Right lobe of liver (tissue), 6 donors: Measurements from ENCODE around the gene APPBP2. TPM values are rescaled to one million over a fixed set of nuclear protein-coding genes. Genes with fewer than 3 reads are reported as not detected.

Experiments used
- ATAC-seq, 4 donors: fragments of 200-7000 bp; cut with Tn5 transposase; one replicate each; pipeline ENCODE4 v1.9.1; 2020; ENCODE audit warnings: mild to moderate bottlenecking in 4 of 4, moderate library complexity in 4 of 4
- DNase-seq, 3 donors: peaks; one replicate each; pipeline ENCODE4 v3.0.0-alpha.2; 2020
- H3K27ac ChIP-seq, 3 donors: fragments of 200-600 bp; one replicate each; pipeline ENCODE4 v1.8.0; 2022
- H3K27me3 ChIP-seq, 2 donors: fragments of 200-600 bp; one replicate each; pipeline ENCODE4 v1.8.0; 2022
- H3K36me3 ChIP-seq, 4 donors: fragments of 200-600 bp; sonication (generic) in 1 of 4; one replicate each; pipeline versions ENCODE4 v1.5.1 to v1.8.0; 2017 to 2022; ENCODE audit warnings: control low read depth in 1 of 4
- H3K4me1 ChIP-seq, 4 donors: fragments of 200-600 bp; sonication (generic) in 1 of 4; one replicate each; pipeline versions ENCODE4 v1.5.1 to v1.8.0; 2017 to 2022; ENCODE audit warnings: control low read depth in 1 of 4
- H3K4me3 ChIP-seq, 3 donors: fragments of 200-600 bp; one replicate each; pipeline ENCODE4 v1.8.0; 2022
- H3K9me3 ChIP-seq, 4 donors: fragments of 200-600 bp; sonication (generic) in 1 of 4; one replicate each; pipeline versions ENCODE4 v1.5.1 to v1.8.0; 2017 to 2022; ENCODE audit warnings: control low read depth in 1 of 4
- POLR2A ChIP-seq: fragments of 450-650 bp; IDR thresholded peaks from one replicate; pipeline ENCODE4 v1.6.1; 2017; ENCODE audit warnings: antibody characterized with exemption, mild to moderate bottlenecking
- WGBS: methylation state at CpG from one replicate; pipeline ENCODE4 v1.1.6; 2018; ENCODE audit warnings: low coverage, low lambda C conversion rate; ENCODE audit not compliant: insufficient coverage; ENCODE audit errors: missing lambda C conversion rate; 5-methylcytosine and 5-hydroxymethylcytosine counted together
- intact Hi-C, 2 donors: fragments of 100-400 bp; cut with DNase I; formaldehyde crosslinking; loops; one replicate each; pipeline versions ENCODE4 v1.11.2 to v1.14.1; 2022
- small RNA-seq, 2 experiments: library from RNA; depleted of rRNA; stranded (forward); fragments of <200 nt; gene quantifications; one replicate each; pipeline ENCODE3, GENCODE V24; 2016
- total RNA-seq, 6 experiments: library from RNA; depleted of rRNA in 2 of 6; stranded (reverse); fragments of >200 nt in 2 of 6; fragmentation: NEBNext Ultra II Directional in 3 of 6; extraction: Animal tissue kit (Norgen Biotek cat#: 25700) in 3 of 6; gene quantifications; one replicate each; pipeline versions ENCODE4 v1.1.0 to v1.2.4, GENCODE V29; 2016 to 2023
- TF ChIP-seq, protein P1 (sequence below), 4 donors: fragments of 200-600 bp in 3 of 4; fragments of 450-650 bp in 1 of 4; IDR thresholded peaks; one replicate each; pipeline versions ENCODE4 v1.5.1 to v1.8.0; 2016 to 2022; ENCODE audit warnings: antibody characterized with exemption in 4 of 4, mild to moderate bottlenecking in 2 of 4
- donor health status: DM: no; HTN: yes; CAD: no.
- donor health status: DM: no; HTN: no; CAD: no.
- donor health status: DM: no; HTN: no; CAD: no.
- donor health status: DM: no; HTN: yes; CAD: no.
- donor health status: DM: no; HTN: yes; CAD: no.

Gene APPBP2
- total RNA-seq, 6 experiments from 2014 or later: 8.7 to 19.3 (median 13.0) TPM

DNA sequence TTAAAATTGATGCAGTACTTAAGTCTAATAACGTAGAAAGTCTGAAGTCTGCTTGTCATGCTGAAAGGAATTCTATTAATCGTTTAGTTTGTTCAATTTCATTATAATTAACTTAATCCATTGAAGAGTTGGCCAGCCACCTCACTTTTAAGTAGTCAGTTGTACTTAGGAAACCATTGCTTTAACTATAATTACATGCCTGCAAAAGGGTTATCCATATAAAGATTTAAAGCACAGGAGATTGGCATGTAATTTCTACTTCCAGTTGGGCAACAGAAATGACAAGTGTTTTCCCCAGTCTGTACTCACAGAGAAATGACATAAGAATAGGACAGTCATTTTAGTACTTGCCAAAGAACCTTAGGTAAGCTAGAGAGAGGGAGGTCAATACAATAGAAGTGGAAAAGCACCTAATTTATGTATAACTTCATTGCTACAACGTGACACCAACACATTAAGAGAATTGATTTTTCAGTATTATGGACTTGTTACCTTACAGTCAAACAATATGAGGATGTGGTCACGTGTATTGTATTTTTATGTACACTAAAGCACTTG is 130.5 kb downstream of the APPBP2 start:
- Histone ChIP-seq H3K4me3 (no peak overlapping the region), H3K9me3 (no peaks in the 10 kb centered on the region), H3K27ac (no peak overlapping the region), H3K4me1 (peaks cover 0 to 3% (median 0%) of the 10 kb centered on the region in 4 donors), H3K27me3 (no peaks in the 10 kb centered on the region), H3K36me3 (no peaks in the 10 kb centered on the region)
- no peak for TF ChIP-seq POLR2A
- TF ChIP-seq, protein P1, sequence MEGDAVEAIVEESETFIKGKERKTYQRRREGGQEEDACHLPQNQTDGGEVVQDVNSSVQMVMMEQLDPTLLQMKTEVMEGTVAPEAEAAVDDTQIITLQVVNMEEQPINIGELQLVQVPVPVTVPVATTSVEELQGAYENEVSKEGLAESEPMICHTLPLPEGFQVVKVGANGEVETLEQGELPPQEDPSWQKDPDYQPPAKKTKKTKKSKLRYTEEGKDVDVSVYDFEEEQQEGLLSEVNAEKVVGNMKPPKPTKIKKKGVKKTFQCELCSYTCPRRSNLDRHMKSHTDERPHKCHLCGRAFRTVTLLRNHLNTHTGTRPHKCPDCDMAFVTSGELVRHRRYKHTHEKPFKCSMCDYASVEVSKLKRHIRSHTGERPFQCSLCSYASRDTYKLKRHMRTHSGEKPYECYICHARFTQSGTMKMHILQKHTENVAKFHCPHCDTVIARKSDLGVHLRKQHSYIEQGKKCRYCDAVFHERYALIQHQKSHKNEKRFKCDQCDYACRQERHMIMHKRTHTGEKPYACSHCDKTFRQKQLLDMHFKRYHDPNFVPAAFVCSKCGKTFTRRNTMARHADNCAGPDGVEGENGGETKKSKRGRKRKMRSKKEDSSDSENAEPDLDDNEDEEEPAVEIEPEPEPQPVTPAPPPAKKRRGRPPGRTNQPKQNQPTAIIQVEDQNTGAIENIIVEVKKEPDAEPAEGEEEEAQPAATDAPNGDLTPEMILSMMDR (IDR thresholded peaks at IDR 0.05): no peak
- ATAC-seq (no peak), DNase-seq (no peak)
- 73% methylated on average over 4 of the region's 4 CpGs for WGBS
- intact Hi-C loops: no loop called here

DNA sequence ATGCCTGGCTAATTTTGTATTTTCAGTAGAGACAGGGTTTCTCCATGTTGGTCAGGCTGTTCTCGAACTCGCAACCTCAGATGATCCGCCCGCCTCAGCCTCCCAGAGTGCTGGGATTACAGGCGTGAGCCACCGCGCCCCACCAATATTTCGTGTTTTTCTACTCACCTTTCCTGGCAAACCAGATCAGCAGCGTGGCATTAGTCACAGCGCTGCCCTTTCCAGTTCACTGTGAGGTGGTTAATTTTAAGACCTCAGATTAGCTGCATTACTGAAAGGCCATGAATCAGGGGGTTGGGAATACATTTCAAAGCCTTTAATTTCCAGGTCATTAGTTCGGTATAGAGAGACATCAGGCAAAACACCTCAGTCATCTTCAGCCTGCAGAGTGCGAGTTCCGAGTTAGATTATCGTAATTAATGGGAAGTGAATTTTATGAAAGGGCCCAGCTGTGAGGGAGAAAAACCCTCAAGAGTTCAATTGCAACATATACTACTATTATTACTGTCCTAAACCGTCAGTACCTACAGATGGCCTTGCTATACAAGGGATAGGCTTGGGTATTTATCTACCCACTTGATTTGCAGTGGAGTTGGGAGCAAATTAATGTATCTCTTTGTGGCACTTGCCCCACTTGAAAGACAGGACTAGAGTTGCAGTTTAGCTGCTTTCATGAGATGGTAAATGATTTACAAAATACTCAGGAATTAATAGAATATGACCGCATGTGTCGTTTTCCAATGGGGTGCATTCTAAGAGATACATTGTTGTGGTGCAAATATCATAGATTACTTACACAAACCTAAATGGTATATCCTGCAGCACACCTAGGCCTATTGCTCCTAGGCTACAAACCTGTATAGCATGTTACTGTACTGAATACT is 132.0 kb downstream of the APPBP2 start:
- Histone ChIP-seq H3K9me3 (no peaks in the 10 kb centered on the region), H3K4me1 (peaks cover 0 to 13% (median 2%) of the 10 kb centered on the region in 4 donors), H3K27ac (no peak overlapping the region), H3K27me3 (no peaks in the 10 kb centered on the region), H3K4me3 (no peak overlapping the region), H3K36me3 (no peaks in the 10 kb centered on the region)
- TF ChIP-seq, protein P1 (IDR thresholded peaks at IDR 0.05): no peak
- no peak for TF ChIP-seq POLR2A
- intact Hi-C loops: no loop called here
- ATAC-seq (no peak), DNase-seq (no peak)
- WGBS: 83% methylated on average over 17 of the region's 17 CpGs

Small RNA genes lying within 50 kb of the gene (small RNA-seq; reads per million reads assigned to genes)
- 0 reads per million in 2 experiments for gene AC011921.2

Other genes starting within 250 kb of the APPBP2 start
- gene USP32, start 134.1 kb downstream of the APPBP2 start, total RNA-seq: 10 to 100 TPM; 24.8 to 44.2 (median 33.5) TPM
- not detected for gene CHCT1, start 103.8 kb downstream of the APPBP2 start, total RNA-seq
- 1 to 10 TPM; 4.9 to 5.6 (median 5.4) TPM for gene PPM1D, start 74.0 kb upstream of the APPBP2 start, total RNA-seq
- gene BCAS3, start 151.6 kb upstream of the APPBP2 start, total RNA-seq: 10 to 100 TPM in 5 of 6 experiments, 1 to 10 TPM in 1; 9.2 to 22.1 (median 14.2) TPM